ENCODE results near the gene SCUBE2. TPM values are rescaled to one million over a fixed set of nuclear protein-coding genes. Genes with fewer than 3 reads are reported as not detected.

Gene SCUBE2
- total RNA-seq, 4 donors from 2014 or later, result 4.6 to 20.0 (median 10.9) TPM

- H3K27me3 ChIP-seq, result no peaks in the 10 kb centered on the region
- H3K36me3 ChIP-seq, result no peaks in the 10 kb centered on the region
- in situ Hi-C loops (cut with MboI; ENCODE audit: low pct_ligation_motif_present in 1 of 4, low pct_unique_long_range_greater_than_20kb in 1 of 4, low sequenced_read_pairs in 3 of 4) (no loop called here), intact Hi-C loops (cut with DNase I; ENCODE audit: low total_unique reads) (no loop called here)
- H3K27ac ChIP-seq, result no peak overlapping the region
- no peaks in the 10 kb centered on the region for H3K4me1 ChIP-seq
- no peaks in the 10 kb centered on the region for H3K9me3 ChIP-seq
- TF ChIP-seq POLR2AphosphoS5 (IDR thresholded peaks at IDR 0.05) (no peak), POLR2A (IDR thresholded peaks at IDR 0.05) (no peak), EP300 (IDR thresholded peaks at IDR 0.05; ENCODE audit: low read depth) (no peak), CTCF (IDR thresholded peaks at IDR 0.05) (no peak)
- DNase-seq, result no peak
- 57 to 79% methylated on average over 6 to 9 of the region's 9 CpGs for WGBS, 2 donors (ENCODE audit: low coverage in 1 of 2)
- no peak overlapping the region for H3K4me3 ChIP-seq
Measured at GRCh38 chr11:9039198-9039597, 52.2 kb downstream of the SCUBE2 start.

- in situ Hi-C loops (cut with MboI; ENCODE audit: low pct_ligation_motif_present in 1 of 4, low pct_unique_long_range_greater_than_20kb in 1 of 4, low sequenced_read_pairs in 3 of 4), result no loop called here
- intact Hi-C loops (cut with DNase I; ENCODE audit: low total_unique reads), result no loop called here
- Histone ChIP-seq H3K27ac (no peak overlapping the region), H3K4me1 (no peaks in the 10 kb centered on the region), H3K27me3 (no peaks in the 10 kb centered on the region), H3K36me3 (no peaks in the 10 kb centered on the region), H3K4me3 (no peak overlapping the region), H3K9me3 (no peaks in the 10 kb centered on the region)
- no peak for DNase-seq
- WGBS, 2 donors (ENCODE audit: low coverage in 1 of 2), result 91 to 97% methylated on average over 3 of the region's 3 CpGs
- TF ChIP-seq EP300 (IDR thresholded peaks at IDR 0.05; ENCODE audit: low read depth) (no peak), POLR2AphosphoS5 (IDR thresholded peaks at IDR 0.05) (no peak), POLR2A (IDR thresholded peaks at IDR 0.05) (no peak), CTCF (IDR thresholded peaks at IDR 0.05) (no peak)
Measured at GRCh38 chr11:9038541-9038940, 52.9 kb downstream of the SCUBE2 start.

GRCh38 chr11:9037963-9038362, 53.4 kb downstream of the SCUBE2 start:
- H3K4me1 ChIP-seq, result no peaks in the 10 kb centered on the region
- in situ Hi-C loops (cut with MboI; ENCODE audit: low pct_ligation_motif_present in 1 of 4, low pct_unique_long_range_greater_than_20kb in 1 of 4, low sequenced_read_pairs in 3 of 4), result no loop called here
- no peaks in the 10 kb centered on the region for H3K27me3 ChIP-seq
- H3K27ac ChIP-seq, result no peak overlapping the region
- no peaks in the 10 kb centered on the region for H3K36me3 ChIP-seq
- no peak overlapping the region for H3K4me3 ChIP-seq
- DNase-seq, result no peak
- H3K9me3 ChIP-seq, result no peaks in the 10 kb centered on the region
- 70 to 88% methylated on average over 1 of the region's 1 CpG for WGBS, 2 donors (ENCODE audit: low coverage in 1 of 2)
- intact Hi-C loops (cut with DNase I; ENCODE audit: low total_unique reads), result no loop called here
- TF ChIP-seq CTCF (IDR thresholded peaks at IDR 0.05) (no peak), POLR2AphosphoS5 (IDR thresholded peaks at IDR 0.05) (no peak), EP300 (IDR thresholded peaks at IDR 0.05; ENCODE audit: low read depth) (no peak), POLR2A (IDR thresholded peaks at IDR 0.05) (no peak)

- Histone ChIP-seq H3K36me3 (no peaks in the 10 kb centered on the region), H3K27me3 (no peaks in the 10 kb centered on the region), H3K27ac (no peak overlapping the region), H3K4me1 (no peaks in the 10 kb centered on the region), H3K9me3 (no peaks in the 10 kb centered on the region), H3K4me3 (no peak overlapping the region)
- WGBS, 2 donors (ENCODE audit: low coverage in 1 of 2), result 88 to 100% methylated on average over 3 to 7 of the region's 7 CpGs
- no peak for DNase-seq
- intact Hi-C loops (cut with DNase I; ENCODE audit: low total_unique reads), result no loop called here
- no peak for TF ChIP-seq POLR2A (IDR thresholded peaks at IDR 0.05)
- TF ChIP-seq POLR2AphosphoS5 (IDR thresholded peaks at IDR 0.05), result no peak
- TF ChIP-seq EP300 (IDR thresholded peaks at IDR 0.05; ENCODE audit: low read depth), result no peak
- no peak for TF ChIP-seq CTCF (IDR thresholded peaks at IDR 0.05)
- in situ Hi-C loops (cut with MboI; ENCODE audit: low pct_ligation_motif_present in 1 of 4, low pct_unique_long_range_greater_than_20kb in 1 of 4, low sequenced_read_pairs in 3 of 4), result no loop called here
Measured at GRCh38 chr11:9037046-9037780, 54.2 kb downstream of the SCUBE2 start.

Data from transverse colon (tissue), 4 donors.